Fibroblast of pulmonary artery (primary cell): ENCODE measurements around the gene ZNF555.

Experiments
- DNase-seq: peaks from one replicate; pipeline ENCODE4 v3.0.0-alpha.2; 2010; ENCODE audit warnings: low read depth
- H3K4me3 ChIP-seq: replicated peaks from 2 replicates; pipeline ENCODE4 v1.5.1; 2011; ENCODE audit warnings: low read depth, mild to moderate bottlenecking, control low read depth, low read length, moderate library complexity
- CTCF ChIP-seq: IDR thresholded peaks from 2 replicates; pipeline ENCODE4 v1.5.1; 2011; ENCODE audit warnings: mild to moderate bottlenecking, control low read depth, low read length, inconsistent platforms; ENCODE audit errors: missing control alignments

The ZNF555 gene

GRCh38 chr19:2808129-2808941, 32.9 kb upstream of the ZNF555 start:
- DNase-seq, result no peak
- no peak for TF ChIP-seq CTCF
- H3K4me3 ChIP-seq, result no peak overlapping the region

- no peak overlapping the region for H3K4me3 ChIP-seq
- TF ChIP-seq CTCF, result no peak
- no peak for DNase-seq
Observed at GRCh38 chr19:2809387-2810140, 31.7 kb upstream of the ZNF555 start.

GRCh38 chr19:2810141-2811091, 30.9 kb upstream of the ZNF555 start:
- no peak for DNase-seq
- H3K4me3 ChIP-seq, result no peak overlapping the region
- no peak for TF ChIP-seq CTCF

- no peak for DNase-seq
- no peak overlapping the region for H3K4me3 ChIP-seq
- no peak for TF ChIP-seq CTCF
Observed at GRCh38 chr19:2811221-2811722, 30.0 kb upstream of the ZNF555 start.

- TF ChIP-seq CTCF, result no peak
- DNase-seq, result no peak
- no peak overlapping the region for H3K4me3 ChIP-seq
Observed at GRCh38 chr19:2811735-2812413, 29.4 kb upstream of the ZNF555 start.
